ENCODE measurements around the gene KIF5C. TPM values are rescaled to one million over a fixed set of nuclear protein-coding genes. Genes with fewer than 3 reads are reported as not detected.

The KIF5C gene
- total and polyA plus RNA-seq, 5 donors: 0.86 to 3.3 (median 1.3) TPM

DNA sequence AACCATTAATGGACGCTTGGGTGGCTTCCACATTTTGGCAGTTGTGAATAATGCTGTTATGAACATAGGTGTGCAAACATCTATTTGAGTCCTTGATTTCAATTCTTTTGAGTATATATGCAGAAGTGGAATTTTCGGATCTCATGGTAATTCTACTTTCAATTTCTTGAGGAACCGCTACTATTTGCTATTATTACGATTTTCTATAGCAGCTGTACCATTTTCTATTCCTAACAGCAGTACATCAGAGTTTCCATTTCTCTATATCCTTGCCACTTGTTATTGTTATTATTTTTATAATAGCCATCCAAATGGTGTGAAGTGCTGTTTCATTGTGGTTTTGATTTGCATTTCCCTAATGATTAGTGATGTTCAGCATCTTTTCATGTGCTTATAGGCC, 69.5 kb downstream of the KIF5C start:
- Histone ChIP-seq H3K9me3 (ENCODE audit: control insufficient read depth, low read length) (no peaks in the 10 kb centered on the region), H3K4me3 (ENCODE audit: low read length) (no peak overlapping the region), H3K27ac (ENCODE audit: low read length) (no peak overlapping the region), H3K4me1 (ENCODE audit: control insufficient read depth, insufficient read depth, low read length) (no peaks in the 10 kb centered on the region), H3K27me3 (ENCODE audit: control insufficient read depth, insufficient read depth) (no peaks in the 10 kb centered on the region)
- DNase-seq (no peak), ATAC-seq (no peak)
- 80% methylated on average over 4 of the region's 4 CpGs for WGBS
- intact Hi-C loops (cut with DNase I): no loop called here

DNA sequence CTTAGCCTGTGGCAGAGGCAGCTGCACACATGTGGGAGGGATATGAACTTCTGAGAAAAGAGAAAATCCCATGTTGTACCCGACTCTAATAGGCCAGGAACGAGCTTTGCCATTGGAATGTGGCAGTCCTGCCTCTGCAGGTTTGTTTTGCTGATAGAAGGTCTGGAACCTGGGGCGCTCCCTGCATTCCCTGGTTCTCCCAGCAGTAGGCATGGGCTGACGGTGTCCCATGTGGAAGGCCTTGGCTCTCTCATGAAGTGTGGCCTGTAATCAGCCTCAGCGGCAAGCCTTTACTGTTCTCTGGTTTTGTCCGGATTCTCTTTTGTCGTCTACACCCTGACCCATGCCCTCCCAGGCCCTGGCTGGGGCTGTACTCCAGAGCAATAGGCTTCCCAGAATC, 72.3 kb downstream of the KIF5C start:
- intact Hi-C loops (cut with DNase I): no loop called here
- Histone ChIP-seq H3K4me1 (ENCODE audit: control insufficient read depth, insufficient read depth, low read length) (no peaks in the 10 kb centered on the region), H3K4me3 (ENCODE audit: low read length) (no peak overlapping the region), H3K27me3 (ENCODE audit: control insufficient read depth, insufficient read depth) (no peaks in the 10 kb centered on the region), H3K9me3 (ENCODE audit: control insufficient read depth, low read length) (no peaks in the 10 kb centered on the region), H3K27ac (ENCODE audit: low read length) (no peak overlapping the region)
- WGBS: 87% methylated on average over 7 of the region's 7 CpGs
- ATAC-seq (no peak), DNase-seq (no peak)

DNA sequence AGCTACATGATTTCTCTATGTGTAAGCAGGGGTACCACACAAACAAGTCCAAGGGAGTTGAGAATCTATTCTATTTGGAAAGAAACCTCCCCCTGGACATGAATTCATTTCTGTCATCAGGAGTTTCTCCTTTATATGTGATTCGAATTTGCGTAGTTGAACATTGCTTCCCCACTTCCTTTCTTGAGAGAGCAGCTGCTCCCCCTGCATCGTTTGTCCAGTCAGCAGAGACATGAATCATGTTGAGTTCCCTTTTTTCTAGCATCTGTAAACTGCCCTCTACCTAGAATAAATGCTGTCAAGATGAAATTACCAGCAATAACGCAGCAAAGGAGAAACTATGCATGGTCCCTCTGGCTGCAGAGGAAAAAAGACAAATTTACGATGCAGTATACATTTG, 73.8 kb downstream of the KIF5C start:
- intact Hi-C loops (cut with DNase I): no loop called here
- 67% methylated on average over 5 of the region's 5 CpGs for WGBS
- no peak for ATAC-seq

DNA sequence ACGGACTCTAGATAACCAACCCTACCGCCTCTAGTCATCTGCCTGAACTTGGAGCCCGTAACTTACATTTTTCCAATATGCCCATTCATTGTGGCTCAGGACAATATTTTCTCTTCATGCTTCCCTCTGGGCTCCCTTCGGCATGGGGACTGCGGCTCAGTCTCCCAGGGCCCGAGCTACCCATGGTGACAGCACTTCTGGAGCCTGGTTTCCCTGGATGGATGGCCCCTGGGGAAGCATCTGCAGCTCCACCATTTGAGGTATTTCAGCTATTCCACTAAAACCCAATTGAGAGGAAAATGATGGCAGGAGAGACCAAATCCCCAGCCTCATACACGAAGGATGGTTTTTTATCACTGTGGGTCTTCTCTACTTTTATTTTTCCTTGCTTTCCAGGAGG, 74.3 kb downstream of the KIF5C start:
- 85% methylated on average over 7 of the region's 7 CpGs for WGBS
- DNase-seq (no peak), ATAC-seq (no peak)
- H3K27ac ChIP-seq (ENCODE audit: low read length): no peak overlapping the region
- H3K9me3 ChIP-seq (ENCODE audit: control insufficient read depth, low read length): no peaks in the 10 kb centered on the region
- no peak overlapping the region for H3K4me3 ChIP-seq (ENCODE audit: low read length)
- no peaks in the 10 kb centered on the region for H3K27me3 ChIP-seq (ENCODE audit: control insufficient read depth, insufficient read depth)
- H3K4me1 ChIP-seq (ENCODE audit: control insufficient read depth, insufficient read depth, low read length): no peaks in the 10 kb centered on the region
- intact Hi-C loops (cut with DNase I): no loop called here

More for the DNA sequence above, 73.8 kb downstream of the KIF5C start:
- Histone ChIP-seq H3K27ac (ENCODE audit: low read length) (no peak overlapping the region), H3K4me3 (ENCODE audit: low read length) (no peak overlapping the region), H3K27me3 (ENCODE audit: control insufficient read depth, insufficient read depth) (no peaks in the 10 kb centered on the region), H3K4me1 (ENCODE audit: control insufficient read depth, insufficient read depth, low read length) (no peaks in the 10 kb centered on the region), H3K9me3 (ENCODE audit: control insufficient read depth, low read length) (no peaks in the 10 kb centered on the region)
- DNase-seq: no peak

DNA sequence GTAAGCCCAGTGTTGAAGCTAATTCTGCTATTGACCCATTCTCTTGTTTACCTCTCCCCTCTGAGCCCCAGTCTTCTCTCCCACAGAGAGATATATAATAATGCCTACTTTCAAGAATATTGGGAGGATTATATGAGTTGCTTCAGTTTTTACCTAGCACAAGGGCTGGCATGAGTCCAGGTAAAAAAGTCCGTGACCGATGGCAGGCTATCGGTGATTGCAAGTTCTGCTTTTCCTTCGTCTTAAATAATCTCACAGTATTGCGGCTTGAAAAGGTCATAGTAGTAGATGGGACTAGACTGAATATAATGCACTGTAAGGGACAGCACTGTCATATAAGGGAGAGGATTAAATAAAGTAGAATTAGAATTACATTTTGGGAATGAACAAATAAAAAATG, 77.6 kb downstream of the KIF5C start:
- intact Hi-C loops (cut with DNase I): no loop called here
- H3K4me1 ChIP-seq (ENCODE audit: control insufficient read depth, insufficient read depth, low read length): no peaks in the 10 kb centered on the region
- DNase-seq (no peak), ATAC-seq (no peak)
- no peak overlapping the region for H3K4me3 ChIP-seq (ENCODE audit: low read length)
- no peak overlapping the region for H3K27ac ChIP-seq (ENCODE audit: low read length)
- no peaks in the 10 kb centered on the region for H3K27me3 ChIP-seq (ENCODE audit: control insufficient read depth, insufficient read depth)
- WGBS: 80% methylated on average over 5 of the region's 5 CpGs
- no peaks in the 10 kb centered on the region for H3K9me3 ChIP-seq (ENCODE audit: control insufficient read depth, low read length)

DNA sequence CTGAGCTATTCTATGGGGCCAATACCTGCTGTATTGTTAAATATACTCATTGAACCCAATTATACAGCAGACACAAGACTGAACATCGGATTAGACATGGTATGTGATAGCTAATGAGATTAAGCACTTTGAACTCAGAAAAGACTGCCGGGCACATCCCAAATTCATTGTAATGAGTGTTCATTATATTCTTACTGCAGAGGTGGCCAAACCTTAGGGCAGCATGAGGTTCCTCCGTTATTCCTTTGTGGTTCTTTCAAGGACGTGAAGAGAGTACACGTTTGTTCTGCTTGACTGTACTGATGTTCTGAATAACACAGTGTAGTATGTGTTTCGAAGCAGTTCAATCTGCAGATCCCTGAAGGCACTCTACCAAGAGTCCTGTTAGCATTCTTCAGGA, 78.4 kb downstream of the KIF5C start:
- Histone ChIP-seq H3K4me1 (ENCODE audit: control insufficient read depth, insufficient read depth, low read length) (no peaks in the 10 kb centered on the region), H3K4me3 (ENCODE audit: low read length) (no peak overlapping the region), H3K27ac (ENCODE audit: low read length) (no peak overlapping the region), H3K27me3 (ENCODE audit: control insufficient read depth, insufficient read depth) (no peaks in the 10 kb centered on the region), H3K9me3 (ENCODE audit: control insufficient read depth, low read length) (no peaks in the 10 kb centered on the region)
- 88% methylated on average over 6 of the region's 6 CpGs for WGBS
- no peak for DNase-seq
- no peak for ATAC-seq
- intact Hi-C loops (cut with DNase I): no loop called here

DNA sequence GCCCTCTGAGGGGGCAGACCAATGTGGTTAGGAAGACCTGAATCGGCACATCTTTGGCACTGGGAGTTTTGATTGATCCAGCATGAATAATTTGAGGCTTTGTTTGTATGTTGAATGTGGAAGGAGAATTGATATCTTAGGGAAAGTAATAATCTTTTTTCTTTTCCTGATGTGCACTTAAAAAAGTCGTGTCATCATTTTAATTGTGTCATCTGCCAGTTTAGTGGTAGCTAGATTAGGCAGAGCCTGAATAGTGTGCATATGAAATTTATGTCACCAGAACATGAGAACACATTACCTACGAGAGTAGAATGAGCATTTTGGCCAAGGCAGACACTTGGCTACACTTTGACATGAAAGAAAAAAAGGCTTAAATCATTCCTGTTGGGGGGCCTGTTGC, 79.5 kb downstream of the KIF5C start:
- ATAC-seq: no peak
- Histone ChIP-seq H3K4me3 (ENCODE audit: low read length) (no peak overlapping the region), H3K27me3 (ENCODE audit: control insufficient read depth, insufficient read depth) (no peaks in the 10 kb centered on the region), H3K4me1 (ENCODE audit: control insufficient read depth, insufficient read depth, low read length) (no peaks in the 10 kb centered on the region), H3K9me3 (ENCODE audit: control insufficient read depth, low read length) (no peaks in the 10 kb centered on the region), H3K27ac (ENCODE audit: low read length) (no peak overlapping the region)
- no peak for DNase-seq
- intact Hi-C loops (cut with DNase I): no loop called here
- WGBS: 59% methylated on average over 3 of the region's 3 CpGs

DNA sequence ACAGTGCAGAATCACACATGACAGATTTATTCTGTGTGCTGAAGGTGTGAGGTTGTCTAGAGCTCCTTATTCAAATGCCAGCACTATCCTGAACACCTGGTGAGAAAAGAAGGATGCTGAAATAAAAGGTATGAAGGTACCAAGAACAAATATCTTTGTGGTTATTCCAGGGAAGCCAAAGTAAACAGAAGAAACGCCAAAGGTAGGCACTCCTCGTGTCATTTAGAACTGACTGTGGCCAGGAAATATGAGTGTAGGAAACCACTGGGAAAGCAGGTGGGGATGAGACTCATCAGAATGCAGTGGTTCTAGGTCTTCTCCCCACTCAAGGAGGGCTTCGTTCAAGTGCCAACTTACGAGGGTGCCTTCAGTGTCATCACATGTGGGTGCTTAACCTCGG, 80.8 kb downstream of the KIF5C start:
- 77% methylated on average over 5 of the region's 5 CpGs for WGBS
- H3K4me1 ChIP-seq (ENCODE audit: control insufficient read depth, insufficient read depth, low read length): no peaks in the 10 kb centered on the region
- DNase-seq (no peak), ATAC-seq (no peak)
- no peak overlapping the region for H3K27ac ChIP-seq (ENCODE audit: low read length)
- no peaks in the 10 kb centered on the region for H3K9me3 ChIP-seq (ENCODE audit: control insufficient read depth, low read length)
- no peaks in the 10 kb centered on the region for H3K27me3 ChIP-seq (ENCODE audit: control insufficient read depth, insufficient read depth)
- H3K4me3 ChIP-seq (ENCODE audit: low read length): no peak overlapping the region
- intact Hi-C loops (cut with DNase I): no loop called here

DNA sequence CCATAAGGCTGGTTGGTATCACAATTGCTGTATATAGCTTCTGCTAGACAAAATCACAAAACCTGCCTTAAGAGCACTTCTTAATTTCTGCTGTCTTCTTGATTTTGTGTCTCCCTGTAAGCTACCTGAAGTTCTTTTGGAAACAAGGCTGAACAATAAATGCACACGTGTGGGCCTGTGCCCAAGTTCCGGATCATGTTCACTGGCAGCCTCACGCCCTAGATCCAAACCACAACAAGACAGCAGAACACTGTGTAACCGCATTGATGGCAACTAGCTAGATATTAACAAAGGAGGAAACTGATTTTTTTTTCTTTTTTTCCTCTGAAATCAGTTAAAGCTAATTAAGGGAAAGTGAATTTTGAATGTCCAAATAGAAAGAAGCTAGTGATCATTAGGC, 82.0 kb downstream of the KIF5C start:
- WGBS: 80% methylated on average over 4 of the region's 4 CpGs
- no peak for ATAC-seq

DNA sequence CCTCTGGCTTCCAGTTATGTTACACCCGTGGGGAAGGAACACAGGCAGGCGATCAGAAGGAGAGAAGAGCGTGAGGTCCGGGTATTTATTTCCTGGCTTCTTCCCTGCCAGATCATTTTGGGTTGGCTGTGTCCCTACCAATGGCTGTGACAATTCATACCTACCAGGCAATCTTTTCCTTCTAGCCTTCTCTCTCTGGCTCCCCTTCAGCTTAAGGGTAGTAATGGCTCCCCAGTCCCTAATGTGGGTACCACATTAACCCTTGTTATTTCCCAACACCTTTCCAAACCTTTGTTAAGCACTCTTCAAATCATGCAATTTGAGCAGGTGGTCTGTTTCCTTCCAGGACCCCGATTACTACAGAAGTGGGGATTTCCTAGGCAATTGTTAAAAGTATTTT, 84.7 kb downstream of the KIF5C start:
- Histone ChIP-seq H3K4me1 (ENCODE audit: control insufficient read depth, insufficient read depth, low read length) (no peaks in the 10 kb centered on the region), H3K27ac (ENCODE audit: low read length) (no peak overlapping the region), H3K9me3 (ENCODE audit: control insufficient read depth, low read length) (no peaks in the 10 kb centered on the region), H3K4me3 (ENCODE audit: low read length) (no peak overlapping the region), H3K27me3 (ENCODE audit: control insufficient read depth, insufficient read depth) (no peaks in the 10 kb centered on the region)
- DNase-seq: no peak
- intact Hi-C loops (cut with DNase I): no loop called here
- WGBS: 91% methylated on average over 5 of the region's 5 CpGs
- ATAC-seq: no peak

More for the DNA sequence above, 82.0 kb downstream of the KIF5C start:
- H3K4me1 ChIP-seq (ENCODE audit: control insufficient read depth, insufficient read depth, low read length): no peaks in the 10 kb centered on the region
- intact Hi-C loops (cut with DNase I): no loop called here
- no peak overlapping the region for H3K27ac ChIP-seq (ENCODE audit: low read length)
- no peaks in the 10 kb centered on the region for H3K9me3 ChIP-seq (ENCODE audit: control insufficient read depth, low read length)
- H3K4me3 ChIP-seq (ENCODE audit: low read length): no peak overlapping the region
- H3K27me3 ChIP-seq (ENCODE audit: control insufficient read depth, insufficient read depth): no peaks in the 10 kb centered on the region
- DNase-seq: no peak

DNA sequence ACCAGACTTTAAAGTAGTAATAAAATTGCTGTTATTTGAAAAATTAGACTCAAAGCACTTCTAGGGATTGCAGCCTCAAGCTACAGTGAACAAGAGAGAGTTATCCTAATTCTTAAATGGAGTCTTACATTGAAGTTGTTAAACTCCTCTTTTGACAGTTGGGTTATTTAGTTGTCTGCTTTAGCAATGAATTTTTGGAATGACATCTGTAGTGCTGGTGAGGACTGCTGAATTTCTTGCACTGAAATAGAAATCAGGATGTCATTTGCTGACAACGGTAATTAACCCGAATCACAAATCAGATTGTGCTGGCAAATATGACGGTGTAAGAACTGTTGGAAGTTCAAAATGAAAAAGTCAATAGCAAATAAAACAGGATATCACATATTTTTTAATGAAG, 85.5 kb downstream of the KIF5C start:
- ATAC-seq (no peak), DNase-seq (no peak)
- Histone ChIP-seq H3K27ac (ENCODE audit: low read length) (no peak overlapping the region), H3K27me3 (ENCODE audit: control insufficient read depth, insufficient read depth) (no peaks in the 10 kb centered on the region), H3K4me1 (ENCODE audit: control insufficient read depth, insufficient read depth, low read length) (no peaks in the 10 kb centered on the region), H3K4me3 (ENCODE audit: low read length) (no peak overlapping the region), H3K9me3 (ENCODE audit: control insufficient read depth, low read length) (no peaks in the 10 kb centered on the region)
- intact Hi-C loops (cut with DNase I): no loop called here
- WGBS: 86% methylated on average over 3 of the region's 3 CpGs

DNA sequence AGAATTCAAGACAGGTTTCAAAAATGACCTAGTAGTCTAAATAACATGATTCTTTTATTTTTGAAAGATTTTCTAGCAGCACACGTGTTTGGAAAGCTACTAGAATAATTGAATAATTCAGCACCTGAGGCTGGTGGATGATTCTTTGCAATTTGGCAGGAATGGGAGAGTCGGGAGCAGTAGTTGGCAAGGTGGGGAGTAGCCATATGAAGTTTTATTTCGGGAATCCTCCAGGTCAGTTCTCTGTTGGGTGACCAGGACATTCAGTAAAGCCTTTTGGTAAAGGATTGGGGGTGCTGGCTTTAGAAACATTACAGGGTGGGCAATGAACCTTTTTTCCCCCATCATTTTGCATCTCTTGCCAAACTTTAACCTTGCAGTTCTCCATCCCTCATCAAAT, 88.4 kb downstream of the KIF5C start:
- Histone ChIP-seq H3K9me3 (ENCODE audit: control insufficient read depth, low read length) (no peaks in the 10 kb centered on the region), H3K27ac (ENCODE audit: low read length) (no peak overlapping the region), H3K27me3 (ENCODE audit: control insufficient read depth, insufficient read depth) (no peaks in the 10 kb centered on the region), H3K4me3 (ENCODE audit: low read length) (no peak overlapping the region), H3K4me1 (ENCODE audit: control insufficient read depth, insufficient read depth, low read length) (no peaks in the 10 kb centered on the region)
- 82% methylated on average over 3 of the region's 3 CpGs for WGBS
- DNase-seq (no peak), ATAC-seq (no peak)
- intact Hi-C loops (cut with DNase I): no loop called here
